MM.1S (cell line): ENCODE results near the gene ROPN1L.

Source experiments
- DNase-seq: peaks from one replicate; pipeline ENCODE4 v3.0.0-alpha.2; 2015
- H2AFZ ChIP-seq: fragments of 300-600 bp; sonication (generic); 2 replicates; pipeline ENCODE4 v1.6.0; 2016; ENCODE audit warnings: antibody characterized with exemption, low read length
- H3F3A ChIP-seq: fragments of 300-600 bp; sonication (generic); 2 replicates; pipeline ENCODE4 v1.6.1; 2016; ENCODE audit warnings: mild to moderate bottlenecking, antibody characterized with exemption, low read length, moderate library complexity, mixed read lengths; ENCODE audit not compliant: insufficient read depth
- H3K27ac ChIP-seq: fragments of 300-600 bp; sonication (generic); 2 replicates; pipeline ENCODE4 v1.5.1; 2016; ENCODE audit warnings: mild to moderate bottlenecking, low read length
- H3K27me3 ChIP-seq: fragments of 300-600 bp; sonication (generic); replicated peaks from 2 replicates; pipeline ENCODE4 v1.6.0; 2016; ENCODE audit warnings: low read length; ENCODE audit not compliant: insufficient read depth
- H3K36me3 ChIP-seq: fragments of 300-600 bp; sonication (generic); replicated peaks from 2 replicates; pipeline ENCODE4 v1.6.1; 2016; ENCODE audit warnings: mild to moderate bottlenecking, low read length, mixed read lengths; ENCODE audit not compliant: insufficient read depth
- H3K4me1 ChIP-seq: fragments of 300-600 bp; sonication (generic); 2 replicates; pipeline ENCODE4 v1.6.1; 2016; ENCODE audit warnings: low read length, mixed read lengths
- H3K4me2 ChIP-seq: fragments of 300-600 bp; sonication (generic); 2 replicates; pipeline ENCODE4 v1.6.0; 2016; ENCODE audit warnings: low read depth, low read length
- H3K4me3 ChIP-seq: fragments of 300-600 bp; sonication (generic); 2 replicates; pipeline ENCODE4 v1.5.1; 2016; ENCODE audit warnings: low read length, mixed read lengths
- H3K79me2 ChIP-seq: fragments of 300-600 bp; sonication (generic); 2 replicates; pipeline ENCODE4 v1.6.1; 2016; ENCODE audit warnings: mixed run types, low read length, mixed read lengths
- H3K9ac ChIP-seq: fragments of 300-600 bp; sonication (generic); 2 replicates; pipeline ENCODE4 v1.6.1; 2016; ENCODE audit warnings: low read length, mixed read lengths
- H3K9me2 ChIP-seq: fragments of 300-600 bp; sonication (generic); replicated peaks from 2 replicates; pipeline ENCODE4 v1.6.1; 2016; ENCODE audit warnings: mild to moderate bottlenecking, low read length, mixed read lengths; ENCODE audit not compliant: insufficient read depth
- H3K9me3 ChIP-seq: fragments of 300-600 bp; sonication (generic); replicated peaks from 2 replicates; pipeline ENCODE4 v1.6.1; 2016; ENCODE audit warnings: mild to moderate bottlenecking, low read length, mixed read lengths; ENCODE audit not compliant: insufficient read depth
- H4K20me1 ChIP-seq: fragments of 300-600 bp; sonication (generic); 2 replicates; pipeline ENCODE4 v1.6.1; 2016; ENCODE audit warnings: mild to moderate bottlenecking, low read length, moderate library complexity, mixed read lengths; ENCODE audit not compliant: insufficient read depth
- CTCF ChIP-seq: fragments of 300-600 bp; sonication (generic); IDR thresholded peaks from 2 replicates; pipeline ENCODE4 v1.5.1; 2016; ENCODE audit warnings: antibody characterized with exemption, low read length, mixed read lengths
- EZH2 ChIP-seq: fragments of 300-600 bp; sonication (generic); optimal IDR thresholded peaks from 2 replicates; pipeline ENCODE3; 2017; ENCODE audit warnings: low read depth, mild to moderate bottlenecking, antibody characterized with exemption, low read length, mixed read lengths
- EZH2phosphoT487 ChIP-seq: fragments of 300-600 bp; sonication (generic); IDR thresholded peaks from 2 replicates; pipeline ENCODE4 v1.6.1; 2018; ENCODE audit warnings: antibody characterized with exemption, low read length

ROPN1L gene

GRCh38 chr5:10411336-10411735 lies 30.3 kb upstream of the ROPN1L start:
- H3K9ac ChIP-seq, result no peak overlapping the region
- H3K27ac ChIP-seq, result no peak overlapping the region
- H4K20me1 ChIP-seq, result no peaks in the 10 kb centered on the region
- H3K4me1 ChIP-seq, result no peaks in the 10 kb centered on the region
- peaks cover 11% of the 10 kb centered on the region for H3K79me2 ChIP-seq
- H3K9me2 ChIP-seq, result no peaks in the 10 kb centered on the region
- TF ChIP-seq EZH2phosphoT487 (no peak), CTCF (no peak)
- DNase-seq, result no peak
- no peaks in the 10 kb centered on the region for H3F3A ChIP-seq
- H2AFZ ChIP-seq, result no peak overlapping the region
- H3K9me3 ChIP-seq, result no peaks in the 10 kb centered on the region
- H3K27me3 ChIP-seq, result no peaks in the 10 kb centered on the region
- no peak overlapping the region for H3K4me2 ChIP-seq
- H3K4me3 ChIP-seq, result no peak overlapping the region
- H3K36me3 ChIP-seq, result peaks cover 27% of the 10 kb centered on the region

- Histone ChIP-seq H3K27ac (no peak overlapping the region), H3K27me3 (no peaks in the 10 kb centered on the region), H4K20me1 (no peaks in the 10 kb centered on the region), H3K4me2 (no peak overlapping the region), H2AFZ (no peak overlapping the region), H3K79me2 (peaks cover 30% of the 10 kb centered on the region), H3K4me3 (no peak overlapping the region), H3K4me1 (no peaks in the 10 kb centered on the region), H3F3A (no peaks in the 10 kb centered on the region), H3K9me2 (no peaks in the 10 kb centered on the region), H3K9ac (no peak overlapping the region), H3K9me3 (no peaks in the 10 kb centered on the region), H3K36me3 (peaks cover 26% of the 10 kb centered on the region)
- DNase-seq, result no peak
- TF ChIP-seq EZH2phosphoT487 (no peak), EZH2 (no peak), CTCF (no peak)
These were observed 24.8 kb upstream of the ROPN1L start for GRCh38 chr5:10416868-10417267.

GRCh38 chr5:10418654-10419345 lies 22.9 kb upstream of the ROPN1L start:
- no peaks in the 10 kb centered on the region for H4K20me1 ChIP-seq
- no peak overlapping the region for H2AFZ ChIP-seq
- H3K79me2 ChIP-seq, result peaks cover 18% of the 10 kb centered on the region
- H3K9me2 ChIP-seq, result no peaks in the 10 kb centered on the region
- no peak overlapping the region for H3K27ac ChIP-seq
- H3K36me3 ChIP-seq, result peaks cover 21% of the 10 kb centered on the region
- TF ChIP-seq EZH2phosphoT487 (no peak), EZH2 (no peak), CTCF (no peak)
- H3F3A ChIP-seq, result no peaks in the 10 kb centered on the region
- H3K4me2 ChIP-seq, result no peak overlapping the region
- no peaks in the 10 kb centered on the region for H3K4me1 ChIP-seq
- no peak overlapping the region for H3K9ac ChIP-seq
- DNase-seq, result no peak
- H3K4me3 ChIP-seq, result no peak overlapping the region
- H3K27me3 ChIP-seq, result no peaks in the 10 kb centered on the region
- H3K9me3 ChIP-seq, result no peaks in the 10 kb centered on the region
